ENCODE measurements around the gene SEL1L3. TPM values are rescaled to one million over a fixed set of nuclear protein-coding genes. Genes with fewer than 3 reads are reported as not detected.

Gene SEL1L3
- total RNA-seq (2011; cell fraction: chromatin; rRNA removed; ENCODE audit: low replicate concordance): 239 and 361 TPM in 2 replicates
- 50.2 and 64.2 TPM in 2 replicates for total RNA-seq (2011; cell fraction: nucleolus; rRNA removed)
- total RNA-seq (2011; cell fraction: nucleoplasm; rRNA removed): 170 and 237 TPM in 2 replicates
- total RNA-seq (2014; rRNA removed) (16.9 and 19.4 TPM in 2 replicates), total RNA-seq (2014; rRNA removed; fragmentation: Illumina TruSeq; extraction: Trizol) (29.6 and 38.5 TPM in 2 replicates), total RNA-seq (2015; rRNA removed; fragmentation: Illumina TruSeq; extraction: Trizol) (10.0 and 10.2 TPM in 2 replicates), total RNA-seq (2021) (21.3 and 25.4 TPM in 2 replicates), polyA plus RNA-seq (2011; rRNA removed) (37.5 and 44.3 TPM in 2 replicates), polyA plus RNA-seq (2014; fragmentation: Illumina TruSeq; extraction: Trizol) (33.2 and 43.0 TPM in 2 replicates), polyA plus RNA-seq (2014; fragmentation: Nextera tagmentation; extraction: Ambion mirVana) (10 to 100 TPM; 14.6 to 14.7 TPM), polyA plus RNA-seq (2014; rRNA removed) (21.6 and 22.4 TPM in 2 replicates), polyA minus RNA-seq (2011; rRNA and poly(A)+ RNA removed) (83.6 and 102 TPM in 2 replicates), Bru-seq, nascent RNA (percentile 72 among the genes with signal in this experiment), BruChase-seq, experiment 1, labeled RNA remaining after a 2-hour chase (percentile 86 among the genes with signal in this experiment), BruChase-seq, experiment 2, labeled RNA remaining after a 6-hour chase (percentile 82 among the genes with signal in this experiment)
- 17.1 and 17.3 TPM in 2 replicates for polyA plus RNA-seq (2011; cell fraction: cytosol; rRNA removed)
- 33.7 and 36.1 TPM in 2 replicates for polyA plus RNA-seq (2011; cell fraction: nucleus; rRNA removed)
- polyA plus RNA-seq (2012): 12.5 and 61.2 TPM in 2 replicates
- polyA minus RNA-seq (2011; cell fraction: cytosol; rRNA and poly(A)+ RNA removed): 12.3 and 17.6 TPM in 2 replicates
- 21.1 and 66.1 TPM in 2 replicates for polyA minus RNA-seq (2011; cell fraction: nucleus; rRNA and poly(A)+ RNA removed)
- long read RNA-seq, experiment 1, full-length matches to known transcripts: 43 of 98 reads
- long read RNA-seq, experiment 1, partial matches to known transcripts: 21 of 98 reads
- long read RNA-seq, experiment 1, other reads (novel, unspliced or antisense): 34 of 98 reads
- long read RNA-seq, experiment 2, full-length matches to known transcripts: 9 of 26 reads
- long read RNA-seq, experiment 2, partial matches to known transcripts: 6 of 26 reads
- long read RNA-seq, experiment 2, other reads (novel, unspliced or antisense): 11 of 26 reads
- long read RNA-seq, experiment 3, full-length matches to known transcripts: 2 of 6 reads
- long read RNA-seq, experiment 3, partial matches to known transcripts: 2 of 6 reads
- long read RNA-seq, experiment 3, other reads (novel, unspliced or antisense): 2 of 6 reads

- ATAC-seq: peak; percentile 63
- DNase-seq (ENCODE audit: extremely low read depth in 1 of 4, low spot score in 3 of 4): peak; percentile 70 to 93 (median 88)
- Histone ChIP-seq H3K27me3 (ENCODE audit: control insufficient read depth in 2 of 2, insufficient read depth in 2 of 2, low read length in 2 of 2) (peaks cover 2 to 5% of the 10 kb centered on the region in 2 experiments; a peak in 3 of 5 replicates), H3K9me1 (ENCODE audit: control insufficient read depth, insufficient read depth, low read length) (no peaks in the 10 kb centered on the region), H3K4me3 (peak within 1 kb of the TSS; percentile 78), H3K9me3 (replicated peaks; ENCODE audit: control insufficient read depth, insufficient read depth, low read depth, low read length) (no peaks in the 10 kb centered on the region), H3K4me1 (replicated peaks in 1 of 2; ENCODE audit: control insufficient read depth in 2 of 2, insufficient read depth in 2 of 2, low read length in 2 of 2) (peaks cover 16 to 27% of the 10 kb centered on the region in 2 experiments; a peak in 4 of 5 replicates), H3K9ac (ENCODE audit: insufficient read depth in 1 of 2, low read depth in 2 of 2, low read length in 2 of 2) (peak within 1 kb of the TSS; percentile 81 to 96), H3K36me3 (ENCODE audit: control insufficient read depth, insufficient read depth, low read length) (no peaks in the 10 kb centered on the region), H3K79me2 (ENCODE audit: control insufficient read depth, insufficient read depth, low read length) (peaks cover 42% of the 10 kb centered on the region), H3K27ac (ENCODE audit: extremely low read depth, low read depth, low read length) (peak within 1 kb of the TSS; percentile 77), H4K20me1 (replicated peaks; ENCODE audit: control insufficient read depth, insufficient read depth, low read length) (no peaks in the 10 kb centered on the region; the same call in 1 of the 2 replicates), H3K4me2 (ENCODE audit: insufficient read depth, low read length) (peak within 1 kb of the TSS; percentile 80), H2AFZ (ENCODE audit: low read depth, low read length) (peak within 1 kb of the TSS; percentile 79)
- 0% methylated on average over 4 of the region's 115 CpGs for WGBS (ENCODE audit: insufficient coverage, low coverage, missing lambda C conversion rate)
- BruUV-seq (replicated peaks): no TSS peak
- POLR2A ChIA-PET: interaction anchor here (0.6 to 1.5 kb wide), 4 partner anchors 7 to 21 kb away, joined by 3 to 4 read pairs (median 4); no protein-coding TSS in a partner anchor
- FAIRE-seq: no peak
- CTCF ChIA-PET (ENCODE audit: low intra/inter-chr PET ratio): no interaction called here
- in situ Hi-C loops (cut with MboI) (no loop called here), intact Hi-C loops (cut with micrococcal nuclease) (no loop called here)
- TF ChIP-seq ZNF24 (IDR thresholded peaks at IDR 0.05) (no peak), STAG1 (CRISPR knock-in tag; IDR thresholded peaks at IDR 0.05; ENCODE audit: borderline replicate concordance) (no peak), ZNF512 (tag; IDR thresholded peaks at IDR 0.05) (0 out of 2 replicates have a peak, but pooled peaks have one; percentile 22), CHD1 (IDR thresholded peaks at IDR 0.05; ENCODE audit: low read length) (peak; percentile 87), SMAD4 (CRISPR knock-in tag; conservative IDR thresholded peaks at IDR 0.05) (peak; percentile 70; the same call in 1 of the 2 replicates), POU5F1 (IDR thresholded peaks at IDR 0.05; ENCODE audit: borderline replicate concordance, low read depth, low read length, partially characterized antibody) (no peak), ZNF740 (CRISPR knock-in tag; IDR thresholded peaks at IDR 0.05) (0 out of 2 replicates have a peak, but pooled peaks have one; percentile 31), ZNF740 (tag; IDR thresholded peaks at IDR 0.05) (no peak; a peak in 2 of 4 replicates), SLC30A9 (CRISPR knock-in tag; IDR thresholded peaks at IDR 0.05) (no peak), E2F6 (IDR thresholded peaks at IDR 0.05; ENCODE audit: borderline replicate concordance in 1 of 2, extremely low read depth in 1 of 2, insufficient read depth in 1 of 2, insufficient read length in 1 of 2, low read depth in 1 of 2, low read length in 1 of 2, poor library complexity in 1 of 2, severe bottlenecking in 1 of 2) (peak; percentile 33 to 87)
These were observed at the start of gene SEL1L3 for GRCh38 chr4:25862411-25863346. Gene SEL1L3 (minus strand): TSS chr4:25862988. CDS start chr4:25862836, 152 bp downstream.
